IPS-18a (cell line): Measurements from ENCODE around the gene OSBPL2.

Experiments used
- H3K27ac ChIP-seq: one replicate; pipeline ENCODE4 v1.5.1; 2013; ENCODE audit warnings: low read length
- H3K27me3 ChIP-seq: one replicate; pipeline ENCODE4 v1.6.1; 2013; ENCODE audit warnings: mild to moderate bottlenecking, low read length; ENCODE audit not compliant: control insufficient read depth, insufficient read depth
- H3K36me3 ChIP-seq: one replicate; pipeline ENCODE4 v1.6.1; 2013; ENCODE audit warnings: low read depth, low read length; ENCODE audit not compliant: control insufficient read depth
- H3K4me1 ChIP-seq: one replicate; pipeline ENCODE4 v1.6.1; 2013; ENCODE audit warnings: low read depth, low read length; ENCODE audit not compliant: control insufficient read depth
- H3K4me3 ChIP-seq: one replicate; pipeline ENCODE4 v1.5.1; 2013; ENCODE audit warnings: low read length
- H3K9ac ChIP-seq: one replicate; pipeline ENCODE4 v1.6.1; 2013; ENCODE audit warnings: mild to moderate bottlenecking, low read length, moderate library complexity
- H3K9me3 ChIP-seq: one replicate; pipeline ENCODE4 v1.6.1; 2013; ENCODE audit warnings: low read depth, low read length; ENCODE audit not compliant: control insufficient read depth

OSBPL2 gene

DNA sequence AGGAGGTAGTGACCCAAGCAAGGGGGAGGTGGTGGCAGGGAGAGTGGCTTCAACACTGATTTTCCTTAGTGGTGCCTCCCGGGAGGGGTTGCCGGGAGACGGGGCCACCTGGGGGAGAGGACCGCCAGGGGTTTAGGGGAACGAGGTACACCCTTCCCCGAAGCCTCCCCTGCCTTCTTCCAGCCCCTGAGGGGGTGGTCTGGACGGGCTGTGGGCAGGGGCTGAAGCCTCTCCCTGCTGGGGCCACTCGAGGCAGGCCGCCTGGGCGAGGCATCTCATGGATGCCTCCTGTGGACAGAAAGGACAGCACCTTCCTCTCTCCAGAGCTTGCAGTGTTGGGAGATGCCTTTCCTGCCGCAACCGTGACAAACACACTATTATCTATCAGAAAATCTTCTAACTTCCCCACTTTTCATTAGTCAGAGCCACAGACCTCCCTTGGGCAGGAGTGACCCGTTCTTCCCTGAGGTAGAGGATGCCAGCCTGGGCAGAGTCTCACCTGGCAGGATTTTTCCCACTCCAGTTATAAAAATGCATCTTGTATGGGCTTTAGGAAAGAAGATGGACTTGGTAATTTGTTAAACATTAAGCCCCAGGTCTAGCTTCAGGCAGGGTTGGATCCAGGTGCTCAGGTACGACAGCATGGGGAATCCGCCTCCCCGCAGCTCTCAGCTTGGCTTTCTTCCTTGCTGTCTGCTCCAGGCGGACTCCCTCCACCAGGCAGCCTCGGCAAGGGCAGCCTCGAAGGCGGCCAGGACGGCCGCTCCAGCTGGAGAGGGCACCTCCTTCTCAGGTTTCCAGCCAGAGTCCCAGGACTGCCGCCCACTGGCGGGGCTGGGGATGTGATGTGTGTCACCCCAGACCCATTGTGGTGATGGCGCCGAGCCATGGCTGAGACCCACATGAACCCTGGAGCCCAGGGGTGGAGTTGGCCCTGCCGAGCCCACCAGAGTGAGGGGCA lies 29.2 kb upstream of the OSBPL2 start:
- Histone ChIP-seq H3K9me3 (no peaks in the 10 kb centered on the region), H3K36me3 (no peaks in the 10 kb centered on the region), H3K4me1 (no peaks in the 10 kb centered on the region), H3K27ac (no peak overlapping the region), H3K27me3 (no peaks in the 10 kb centered on the region), H3K9ac (no peak overlapping the region), H3K4me3 (no peak overlapping the region)

DNA sequence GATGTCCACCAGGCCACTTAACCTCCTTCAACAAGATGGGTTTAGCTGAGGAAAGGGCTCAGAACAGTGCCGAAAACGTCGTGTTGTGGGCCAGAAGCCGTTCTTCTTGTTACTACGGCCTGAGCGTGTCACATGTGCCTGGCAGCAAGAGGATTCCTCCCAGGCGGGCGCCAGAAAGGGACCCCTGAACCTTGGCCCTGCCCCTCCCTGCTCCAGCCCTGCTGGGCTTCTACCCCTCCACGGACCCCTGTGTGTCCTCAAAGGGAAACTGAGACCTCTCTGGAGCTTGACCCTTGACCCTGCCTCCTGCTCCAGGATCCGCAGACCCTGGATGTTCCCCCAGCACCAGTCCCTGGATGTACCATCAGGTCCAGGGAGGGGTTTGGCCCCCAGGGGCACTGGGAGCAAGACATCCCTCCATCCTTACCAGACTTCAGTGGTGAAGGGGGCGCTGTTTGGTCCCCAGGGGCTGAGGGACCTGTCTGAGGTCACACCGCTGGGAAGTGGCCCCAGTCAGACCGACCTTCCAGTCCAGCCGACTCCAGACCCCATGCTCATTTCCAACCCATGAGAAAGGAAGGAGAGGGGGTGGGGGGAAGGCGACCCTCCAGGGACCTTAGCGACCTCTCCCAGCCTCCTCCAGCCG lies 28.3 kb upstream of the OSBPL2 start:
- Histone ChIP-seq H3K36me3 (no peaks in the 10 kb centered on the region), H3K9me3 (no peaks in the 10 kb centered on the region), H3K4me1 (no peaks in the 10 kb centered on the region), H3K27ac (no peak overlapping the region), H3K4me3 (no peak overlapping the region), H3K27me3 (no peaks in the 10 kb centered on the region), H3K9ac (no peak overlapping the region)

- Histone ChIP-seq H3K36me3 (no peaks in the 10 kb centered on the region), H3K9me3 (no peaks in the 10 kb centered on the region), H3K27me3 (no peaks in the 10 kb centered on the region), H3K27ac (no peak overlapping the region), H3K4me1 (no peaks in the 10 kb centered on the region), H3K4me3 (no peak overlapping the region), H3K9ac (no peak overlapping the region)
These were observed 27.8 kb upstream of the OSBPL2 start for GRCh38 chr20:62210496-62210855.

DNA sequence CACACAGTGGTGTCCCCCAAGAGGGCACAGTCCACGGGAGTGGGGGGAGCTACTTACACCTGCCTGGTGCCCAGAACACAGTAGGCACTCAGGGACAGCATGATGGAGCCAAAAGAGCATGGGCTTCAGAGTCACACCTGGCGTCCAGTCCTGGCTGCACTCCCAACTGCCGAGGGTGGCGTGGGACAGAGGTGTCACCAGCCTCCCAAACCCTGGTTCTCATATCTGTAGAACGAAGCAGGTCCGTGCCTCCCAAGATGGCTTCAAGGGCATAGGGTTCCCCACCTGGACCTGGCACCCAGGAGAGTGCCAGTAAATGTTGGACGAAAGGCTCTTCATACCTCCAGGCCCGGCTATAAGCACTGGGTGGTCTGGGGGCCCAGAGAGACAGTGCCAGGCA lies 27.1 kb upstream of the OSBPL2 start:
- Histone ChIP-seq H3K36me3 (no peaks in the 10 kb centered on the region), H3K4me3 (no peak overlapping the region), H3K4me1 (no peaks in the 10 kb centered on the region), H3K9ac (no peak overlapping the region), H3K9me3 (no peaks in the 10 kb centered on the region), H3K27me3 (no peaks in the 10 kb centered on the region), H3K27ac (no peak overlapping the region)

DNA sequence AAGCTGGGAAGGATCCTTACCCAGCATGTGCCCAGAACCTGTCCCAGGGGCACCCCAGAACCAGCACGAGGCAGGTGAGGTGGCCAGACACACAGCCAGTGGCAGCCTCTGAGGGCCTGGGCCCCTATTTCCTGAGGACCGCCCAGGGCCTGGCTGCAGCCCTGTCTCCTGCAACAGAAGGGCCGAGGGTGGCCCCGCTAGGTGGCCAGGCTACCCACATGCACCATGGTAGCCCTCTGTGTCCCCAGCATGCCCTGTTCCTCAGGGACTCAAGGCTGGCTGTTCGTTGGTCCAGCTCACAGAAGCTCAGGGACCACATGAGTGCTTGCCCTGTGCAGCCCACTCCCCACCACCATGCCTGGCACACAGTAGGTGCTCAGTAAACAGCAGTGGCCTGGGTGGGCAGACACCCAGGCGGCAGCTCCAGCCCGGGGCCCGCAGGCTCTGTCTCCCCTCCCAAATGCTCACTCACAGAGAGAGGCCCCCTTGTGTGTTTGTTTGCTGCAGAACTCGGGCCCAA lies 26.5 kb upstream of the OSBPL2 start:
- Histone ChIP-seq H3K4me1 (no peaks in the 10 kb centered on the region), H3K36me3 (no peaks in the 10 kb centered on the region), H3K27ac (no peak overlapping the region), H3K9me3 (no peaks in the 10 kb centered on the region), H3K27me3 (peaks cover under 1% of the 10 kb centered on the region), H3K4me3 (no peak overlapping the region), H3K9ac (no peak overlapping the region)

DNA sequence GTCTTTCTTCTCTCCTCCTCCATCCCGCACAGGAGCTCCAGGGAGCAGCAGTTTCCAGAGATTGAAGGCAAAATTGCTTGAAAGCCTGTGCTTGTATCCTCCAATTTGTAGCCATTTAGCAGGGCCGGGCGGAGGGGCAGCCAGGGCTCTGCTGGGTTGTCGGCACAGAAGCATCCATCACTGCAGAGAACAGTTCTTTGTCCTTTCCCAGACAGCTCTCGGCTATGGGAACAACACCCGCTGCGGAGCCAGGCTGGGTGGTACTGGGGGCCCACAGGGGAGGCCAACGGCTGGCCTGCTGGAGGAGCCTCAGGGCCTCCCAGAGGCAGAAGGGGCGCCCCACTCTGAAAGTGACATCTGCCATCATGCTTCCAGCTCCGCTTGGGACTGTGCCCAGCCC lies 26.0 kb upstream of the OSBPL2 start:
- H3K27ac ChIP-seq, result no peak overlapping the region
- no peak overlapping the region for H3K9ac ChIP-seq
- peaks cover 5% of the 10 kb centered on the region for H3K27me3 ChIP-seq
- H3K36me3 ChIP-seq, result no peaks in the 10 kb centered on the region
- no peak overlapping the region for H3K4me3 ChIP-seq
- no peaks in the 10 kb centered on the region for H3K9me3 ChIP-seq
- no peaks in the 10 kb centered on the region for H3K4me1 ChIP-seq

GRCh38 chr20:62214067-62214466 lies 24.3 kb upstream of the OSBPL2 start:
- Histone ChIP-seq H3K36me3 (no peaks in the 10 kb centered on the region), H3K9ac (no peak overlapping the region), H3K4me1 (peaks cover 6% of the 10 kb centered on the region), H3K27ac (no peak overlapping the region), H3K27me3 (peaks cover 23% of the 10 kb centered on the region), H3K9me3 (no peaks in the 10 kb centered on the region), H3K4me3 (no peak overlapping the region)

DNA sequence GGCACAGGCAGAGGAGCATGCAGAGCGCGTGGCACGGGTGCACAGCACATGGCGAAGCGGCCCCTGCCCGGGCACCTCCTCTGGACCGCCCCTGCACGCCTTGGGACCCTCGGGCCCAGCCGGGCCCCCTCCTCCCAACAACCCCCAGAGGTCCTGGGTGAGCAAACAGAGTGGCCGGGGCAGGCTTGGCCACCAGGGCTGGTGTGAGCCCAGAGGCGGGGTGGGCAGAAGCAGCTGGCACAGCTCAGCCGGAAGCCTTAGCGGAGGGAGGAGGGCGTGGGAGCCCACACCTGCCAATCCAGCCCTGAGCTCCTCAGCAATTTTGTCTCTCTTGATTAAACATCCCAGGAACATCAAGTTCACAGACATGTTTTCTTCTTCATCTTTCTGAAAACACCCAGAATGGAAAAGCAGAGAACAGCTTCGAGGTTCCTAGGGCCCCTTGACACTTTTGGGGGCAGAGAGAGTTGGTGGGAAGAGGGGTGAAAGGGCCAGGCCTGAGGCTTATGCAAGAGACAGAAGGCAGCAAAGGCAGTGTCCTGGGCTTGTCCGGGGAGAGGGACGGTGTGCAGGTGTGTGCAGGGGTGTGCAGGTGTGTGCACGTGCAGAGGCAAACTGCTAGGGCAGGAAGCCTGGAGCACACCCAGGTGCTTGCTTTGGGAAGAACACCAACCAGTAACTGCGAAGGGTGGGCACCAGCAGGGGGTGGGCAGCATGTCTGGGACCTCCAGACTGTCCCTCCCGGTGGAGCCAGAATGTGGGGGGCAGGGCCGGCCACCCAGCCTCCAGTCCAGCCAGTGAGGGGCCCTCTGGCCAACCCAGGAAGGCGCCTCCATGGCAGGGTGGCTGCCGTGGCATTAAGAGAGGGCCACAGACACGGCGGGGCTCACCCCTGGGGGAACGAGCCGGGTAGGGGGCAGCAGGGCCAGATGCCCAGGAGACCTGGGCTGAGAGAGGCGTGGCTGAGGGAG lies 23.0 kb upstream of the OSBPL2 start:
- H3K4me1 ChIP-seq, result peaks cover 6% of the 10 kb centered on the region
- H3K27ac ChIP-seq, result no peak overlapping the region
- no peaks in the 10 kb centered on the region for H3K9me3 ChIP-seq
- H3K9ac ChIP-seq, result no peak overlapping the region
- H3K27me3 ChIP-seq, result peaks cover 30% of the 10 kb centered on the region
- no peaks in the 10 kb centered on the region for H3K36me3 ChIP-seq
- H3K4me3 ChIP-seq, result no peak overlapping the region

GRCh38 chr20:62215991-62216635 lies 22.2 kb upstream of the OSBPL2 start:
- Histone ChIP-seq H3K4me1 (peaks cover 9% of the 10 kb centered on the region), H3K4me3 (no peak overlapping the region), H3K36me3 (no peaks in the 10 kb centered on the region), H3K27ac (no peak overlapping the region), H3K9me3 (no peaks in the 10 kb centered on the region), H3K27me3 (peaks cover 38% of the 10 kb centered on the region), H3K9ac (no peak overlapping the region)

GRCh38 chr20:62216636-62217566 lies 21.4 kb upstream of the OSBPL2 start:
- H3K4me3 ChIP-seq, result no peak overlapping the region
- peaks cover 10% of the 10 kb centered on the region for H3K4me1 ChIP-seq
- peaks cover 46% of the 10 kb centered on the region for H3K27me3 ChIP-seq
- H3K27ac ChIP-seq, result no peak overlapping the region
- H3K36me3 ChIP-seq, result no peaks in the 10 kb centered on the region
- H3K9me3 ChIP-seq, result no peaks in the 10 kb centered on the region
- H3K9ac ChIP-seq, result no peak overlapping the region
